GM18499 (cell line): ENCODE measurements around the gene NAPG.
"Not testable (repeated sequence)": the region's sequence is repeated elsewhere in the genome, so short reads cannot be mapped to it uniquely, and the experiment has no call there.

Experiments used
- ATAC-seq: cut with Tn5 transposase; IDR thresholded peaks from one replicate; pipeline ENCODE4 v1.9.1; 2021; ENCODE audit warnings: moderate number of reproducible peaks; ENCODE audit not compliant: insufficient read depth, unreplicated experiment

NAPG gene

DNA sequence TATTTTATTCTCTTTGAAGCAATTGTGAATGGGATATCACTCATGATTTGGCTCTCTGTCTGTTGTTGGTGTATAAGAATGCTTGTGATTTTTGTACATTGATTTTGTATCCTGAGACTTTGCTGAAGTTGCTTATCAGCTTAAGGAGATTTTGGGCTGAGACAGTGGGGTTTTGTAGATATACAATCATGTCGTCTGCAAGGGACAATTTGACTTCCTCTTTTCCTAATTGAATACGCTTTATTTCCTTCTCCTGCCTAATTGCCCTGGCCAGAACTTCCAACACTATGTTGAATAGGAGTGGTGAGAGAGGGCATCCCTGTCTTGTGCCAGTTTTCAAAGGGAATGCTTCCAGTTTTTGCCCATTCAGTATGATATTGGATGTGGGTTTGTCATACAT lies 48.6 kb downstream of the NAPG start:
- ATAC-seq: not testable (repeated sequence)

DNA sequence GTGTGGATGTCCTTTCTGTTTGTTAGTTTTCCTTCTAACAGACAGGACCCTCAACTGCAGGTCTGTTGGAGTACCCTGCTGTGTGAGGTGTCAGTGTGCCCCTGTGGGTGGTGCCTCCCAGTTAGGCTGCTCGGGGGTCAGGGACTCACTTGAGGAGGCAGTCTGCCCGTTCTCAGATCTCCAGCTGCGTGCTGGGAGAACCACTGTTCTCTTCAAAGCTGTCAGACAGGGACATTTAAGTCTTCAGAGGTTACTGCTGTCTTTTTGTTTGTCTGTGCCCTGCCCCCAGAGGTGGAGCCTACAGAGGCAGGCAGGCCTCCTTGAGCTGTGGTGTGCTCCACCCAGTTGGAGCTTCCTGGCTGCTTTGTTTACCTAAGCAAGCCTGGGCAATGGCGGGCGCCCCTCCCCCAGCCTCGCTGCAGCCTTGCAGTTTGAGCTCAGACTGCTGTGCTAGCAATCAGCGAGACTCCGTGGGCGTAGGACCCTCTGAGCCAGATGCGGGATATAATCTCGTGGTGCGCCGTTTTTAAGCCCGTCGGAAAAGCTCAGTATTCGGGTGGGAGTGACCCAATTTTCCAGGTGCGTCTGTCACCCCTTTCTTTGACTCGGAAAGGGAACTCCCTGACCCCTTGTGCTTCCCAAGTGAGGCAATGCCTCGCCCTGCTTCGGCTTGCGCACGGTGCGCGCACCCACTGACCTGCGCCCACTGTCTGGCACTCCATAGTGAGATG lies 52.2 kb downstream of the NAPG start:
- ATAC-seq: not testable (repeated sequence)

DNA sequence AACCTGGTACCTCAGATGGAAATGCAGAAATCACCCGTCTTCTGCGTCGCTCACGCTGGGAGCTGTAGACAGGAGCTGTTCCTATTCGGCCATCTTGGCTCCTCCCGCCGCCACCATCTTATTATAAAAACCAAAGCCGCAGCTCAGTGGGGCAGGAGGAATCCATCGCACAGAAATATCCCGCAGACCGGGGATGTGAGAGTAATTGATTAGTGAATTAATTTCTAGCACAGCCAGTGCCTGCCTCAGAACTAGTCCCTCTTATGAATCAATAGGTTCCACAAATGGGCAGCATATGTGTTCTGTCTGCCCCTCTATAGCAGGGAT lies 52.7 kb downstream of the NAPG start:
- not testable (repeated sequence) for ATAC-seq

DNA sequence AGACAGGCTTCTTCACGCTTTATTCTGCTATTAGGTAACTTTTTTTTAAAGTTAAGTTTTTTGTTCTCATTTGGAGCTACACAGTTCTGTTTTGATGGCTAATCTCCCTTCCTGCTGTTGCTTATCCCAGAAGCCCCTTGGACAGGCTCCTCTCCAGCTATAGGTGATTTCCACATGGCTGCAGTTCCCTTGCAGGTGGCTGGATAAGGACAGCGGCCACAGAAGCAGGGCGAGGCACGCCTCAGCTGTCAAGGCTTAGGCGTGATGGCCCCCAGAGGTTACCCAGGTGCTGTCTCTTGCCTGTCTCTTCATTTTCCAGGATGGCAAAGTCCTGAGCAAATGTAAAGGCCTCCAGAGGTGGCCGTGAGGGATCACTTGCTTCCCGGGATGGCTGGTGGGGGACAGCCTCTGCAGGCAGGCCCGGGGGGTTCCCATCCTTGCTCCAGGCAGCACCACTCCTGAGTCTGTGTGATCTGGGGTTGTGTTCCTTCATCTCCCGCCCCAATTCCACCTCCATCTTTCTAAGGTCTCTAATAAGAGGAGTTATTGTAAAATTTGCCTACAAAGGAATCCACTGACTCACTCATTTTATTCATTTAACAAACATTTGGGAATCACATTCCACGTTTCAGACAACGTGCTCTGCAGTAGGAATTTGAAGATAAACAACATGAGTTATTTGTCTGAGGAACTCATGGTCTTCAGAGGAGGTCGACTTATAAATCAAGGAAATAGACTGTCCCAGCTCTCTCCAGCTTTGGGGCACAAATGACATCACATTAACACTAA lies 53.4 kb downstream of the NAPG start:
- no peak for ATAC-seq

DNA sequence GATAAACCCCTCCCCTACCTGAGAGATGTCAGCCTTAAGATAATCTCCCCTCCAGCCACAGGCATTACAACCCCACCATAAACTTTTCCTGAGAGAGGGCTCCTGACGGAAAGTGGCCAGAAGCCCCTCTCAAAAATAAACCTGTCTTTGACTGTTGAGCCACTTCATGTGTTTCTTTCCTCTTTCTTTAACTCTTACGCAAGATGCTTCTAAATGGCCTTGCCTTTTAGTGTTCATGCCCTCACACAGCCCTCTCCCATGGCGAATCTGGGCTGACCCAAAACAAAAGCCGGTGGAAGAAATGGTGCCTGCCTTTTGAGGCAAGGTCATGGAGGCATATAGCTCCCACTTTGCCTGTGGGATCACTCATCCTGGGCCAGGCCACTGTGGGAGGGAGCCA lies 54.4 kb downstream of the NAPG start:
- ATAC-seq: no peak

DNA sequence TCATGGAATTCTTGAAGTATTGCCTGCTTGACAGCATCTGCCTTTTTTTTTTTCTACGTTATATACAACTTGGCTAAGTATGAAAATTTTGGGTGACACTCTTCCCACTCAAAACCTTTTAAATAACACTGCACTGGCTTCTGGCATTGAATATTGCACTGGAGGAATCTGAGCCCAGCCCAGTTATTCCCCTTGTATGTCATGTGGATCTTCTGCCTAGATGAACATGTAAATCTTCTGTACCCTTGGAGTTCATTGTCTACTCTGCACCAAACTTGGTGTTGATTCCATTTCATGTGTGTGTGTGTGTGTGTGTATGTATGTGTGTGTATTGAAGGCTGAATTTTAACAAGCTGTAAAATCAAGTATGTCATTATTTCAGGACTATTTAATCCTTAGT lies 59.4 kb downstream of the NAPG start:
- ATAC-seq: no peak

DNA sequence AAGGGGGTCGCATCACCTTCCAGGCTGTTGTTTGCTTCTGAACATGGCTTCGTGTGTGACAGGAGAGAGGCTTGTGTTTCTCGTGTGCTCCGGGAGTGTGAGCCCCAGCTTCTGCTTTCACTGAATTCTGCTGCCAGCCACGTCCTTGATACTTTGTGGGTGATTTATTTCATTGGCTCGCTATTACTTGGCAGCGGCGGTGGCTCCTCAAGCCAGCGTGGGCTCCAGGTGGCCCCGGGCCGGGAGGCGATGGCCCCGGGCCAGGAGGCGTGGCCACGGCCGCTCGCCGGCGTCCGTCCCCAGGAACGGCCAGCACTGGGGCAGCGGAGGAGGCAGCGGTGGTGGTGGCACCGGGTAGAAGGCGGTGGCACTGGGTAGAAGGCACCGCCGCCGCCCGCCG lies 63.1 kb downstream of the NAPG start:
- no peak for ATAC-seq

DNA sequence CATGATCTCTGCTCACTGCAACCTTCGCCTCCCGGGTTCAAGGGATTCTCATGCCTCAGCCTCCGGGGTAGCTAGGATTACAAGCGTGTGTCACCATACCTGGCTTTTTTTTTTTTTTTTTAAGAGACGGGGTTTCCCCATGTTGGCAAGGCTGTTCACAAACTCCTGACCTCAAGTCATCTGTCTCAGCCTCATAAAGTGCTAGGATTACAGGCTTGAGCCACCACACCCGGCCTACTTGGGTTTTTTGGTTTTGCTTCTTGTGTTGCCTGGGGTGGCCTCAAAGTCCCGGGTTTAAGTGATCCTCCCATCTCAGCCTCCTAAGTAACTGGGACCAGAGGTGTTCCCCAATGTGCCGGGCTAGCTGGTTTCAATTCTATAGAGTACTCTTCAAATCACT lies 64.6 kb downstream of the NAPG start:
- no peak for ATAC-seq

DNA sequence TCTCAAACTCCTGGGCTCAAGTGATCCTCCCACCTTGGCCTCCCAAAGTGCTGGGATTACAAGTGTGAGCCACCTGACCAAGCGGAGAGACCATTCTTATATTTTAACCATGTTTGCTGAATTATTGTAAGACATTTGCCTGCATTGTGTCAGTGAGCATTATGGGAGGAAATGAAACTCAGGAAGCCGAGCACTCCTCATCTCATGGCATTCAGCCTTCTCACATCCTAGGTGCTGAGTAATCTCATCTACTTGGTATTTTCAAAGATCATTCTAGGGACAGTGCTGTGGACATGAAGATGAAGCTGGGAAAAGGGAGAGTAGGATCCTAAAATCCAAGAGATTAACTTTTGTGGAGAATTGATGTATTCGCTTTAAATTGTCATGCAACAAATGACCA lies 66.1 kb downstream of the NAPG start:
- ATAC-seq: no peak

DNA sequence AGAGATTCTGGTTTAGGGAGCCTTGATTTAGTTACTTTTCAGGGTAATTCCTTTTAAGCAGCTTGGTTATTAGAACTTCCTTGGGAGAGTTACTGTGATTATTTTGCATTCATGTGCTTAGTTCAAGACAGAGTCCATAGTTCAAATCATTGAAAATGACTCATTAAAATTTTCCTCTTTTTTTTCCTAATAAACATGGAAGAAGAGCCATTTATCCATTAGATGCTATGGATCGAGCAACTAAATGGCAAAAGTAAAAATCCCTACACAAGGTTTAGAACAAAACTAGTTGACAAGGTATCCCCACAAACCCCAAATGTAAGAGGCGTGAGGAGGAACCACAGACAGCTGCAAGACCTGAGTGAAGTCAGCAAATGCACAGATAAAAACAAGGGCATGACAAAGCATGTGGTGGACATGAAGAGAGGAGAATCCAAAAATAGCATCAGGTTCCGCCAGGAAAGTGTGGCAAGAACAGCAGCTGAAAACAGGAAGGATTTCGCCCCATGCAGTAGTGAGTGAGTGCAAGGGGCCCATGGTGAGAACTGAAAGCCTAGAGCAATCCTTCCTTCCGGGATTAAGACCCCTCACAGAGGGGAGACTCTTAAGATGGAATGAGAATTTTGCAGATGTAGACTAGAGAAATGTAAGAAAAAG lies 67.7 kb downstream of the NAPG start:
- ATAC-seq: not testable (repeated sequence)

DNA sequence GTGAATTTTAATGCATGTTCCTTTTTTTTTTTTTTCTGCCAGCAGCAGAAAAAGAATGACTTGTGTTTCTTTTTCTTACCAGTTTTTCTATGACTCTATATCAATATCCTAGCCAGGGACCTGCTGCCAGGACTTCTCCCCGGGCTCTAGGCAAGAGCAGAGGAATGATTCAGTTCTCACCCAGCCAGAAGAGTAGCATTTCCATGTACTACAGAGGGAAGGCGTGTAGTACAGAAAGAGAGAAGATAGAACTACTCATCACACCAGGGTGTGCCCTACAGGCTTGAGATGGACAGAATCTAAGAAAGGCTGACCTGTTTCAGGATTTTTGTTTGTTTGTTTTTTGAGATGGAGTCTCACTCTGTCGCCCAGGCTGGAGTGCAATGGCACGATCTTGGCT lies 70.1 kb downstream of the NAPG start:
- ATAC-seq: not testable (repeated sequence)

DNA sequence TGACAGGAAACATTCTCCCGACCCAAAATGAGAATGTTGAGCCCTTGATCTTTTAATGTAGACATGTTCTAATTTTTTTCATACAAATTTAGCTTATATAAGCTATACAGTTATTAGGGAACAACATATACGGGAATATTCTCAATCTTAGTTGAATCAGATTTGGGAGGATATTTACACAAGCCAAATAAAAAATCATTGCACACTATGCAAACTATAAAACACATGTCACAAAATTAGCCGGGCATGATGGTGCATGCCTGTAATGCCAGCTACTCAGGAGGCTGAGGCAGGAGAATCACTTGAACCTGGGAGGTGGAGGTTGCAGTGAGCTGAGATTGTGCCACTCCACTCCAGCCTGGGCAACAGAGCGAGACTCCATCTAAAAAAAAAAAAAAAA lies 71.9 kb downstream of the NAPG start:
- ATAC-seq: not testable (repeated sequence)

DNA sequence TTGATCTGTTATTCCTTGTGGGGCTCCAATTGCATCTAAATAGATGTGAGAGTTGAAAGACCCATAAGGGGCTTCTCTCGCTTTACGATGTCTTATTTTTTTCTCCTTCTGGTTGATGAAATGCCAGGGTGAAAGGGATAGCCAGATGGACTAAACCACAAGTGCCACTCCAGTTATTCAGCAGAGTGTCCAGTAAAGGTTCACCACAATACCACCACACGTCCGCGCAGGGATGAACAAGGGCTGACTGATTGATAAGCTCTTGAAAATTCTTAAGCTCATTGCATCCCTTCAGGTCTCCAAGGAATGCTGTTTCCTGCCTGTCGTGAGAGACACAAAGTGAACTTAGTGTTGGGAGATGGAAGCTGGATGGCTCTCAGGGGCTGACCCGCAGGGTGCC lies 74.9 kb downstream of the NAPG start:
- ATAC-seq: not testable (repeated sequence)
